ENCODE data around the gene ST6GALNAC1.
A peak's percentile ranks its signal among the peaks of the same experiment; 100 is the strongest.
"Not testable (repeated sequence)": the region's sequence is repeated elsewhere in the genome, so short reads cannot be mapped to it uniquely, and the experiment has no call there.

ST6GALNAC1 gene

GRCh38 chr17:76611080-76611749, 32.3 kb downstream of the ST6GALNAC1 start:
- peak; percentile 60 for DNase-seq

GRCh38 chr17:76606685-76607084, 36.9 kb downstream of the ST6GALNAC1 start:
- not testable (repeated sequence) for DNase-seq

- DNase-seq = no peak
Measured at GRCh38 chr17:76601065-76601464, 42.5 kb downstream of the ST6GALNAC1 start.

GRCh38 chr17:76599694-76600460, 43.7 kb downstream of the ST6GALNAC1 start:
- no peak for DNase-seq

GRCh38 chr17:76598004-76598439, 45.5 kb downstream of the ST6GALNAC1 start:
- no peak for DNase-seq

- no peak for DNase-seq
Measured at GRCh38 chr17:76597156-76598003, 46.2 kb downstream of the ST6GALNAC1 start.

GRCh38 chr17:76594690-76595089, 48.9 kb downstream of the ST6GALNAC1 start:
- no peak for DNase-seq

GRCh38 chr17:76593959-76594358, 49.6 kb downstream of the ST6GALNAC1 start:
- no peak for DNase-seq

- peak; percentile 19 for DNase-seq
Measured at GRCh38 chr17:76593384-76593826, 50.2 kb downstream of the ST6GALNAC1 start.

GRCh38 chr17:76588182-76588581, 55.4 kb downstream of the ST6GALNAC1 start:
- no peak for DNase-seq

- peak; percentile 48 for DNase-seq
Measured at GRCh38 chr17:76586741-76587487, 56.6 kb downstream of the ST6GALNAC1 start.

- peak; percentile 56 for DNase-seq
Measured at GRCh38 chr17:76585649-76586593, 57.6 kb downstream of the ST6GALNAC1 start, which contains the start of gene ST6GALNAC2. Gene ST6GALNAC2 (minus strand): TSS chr17:76585860. CDS start chr17:76585808, 52 bp downstream.

- DNase-seq = peak; percentile 54
Measured at GRCh38 chr17:76585033-76585648, 58.4 kb downstream of the ST6GALNAC1 start.

GRCh38 chr17:76584427-76585032, 59.0 kb downstream of the ST6GALNAC1 start:
- peak; percentile 54 for DNase-seq

GRCh38 chr17:76582660-76583059, 60.9 kb downstream of the ST6GALNAC1 start:
- no peak for DNase-seq

- DNase-seq = no peak
Measured at GRCh38 chr17:76581515-76581914, 62.0 kb downstream of the ST6GALNAC1 start.

GRCh38 chr17:76579281-76579680, 64.3 kb downstream of the ST6GALNAC1 start:
- no peak for DNase-seq

GRCh38 chr17:76578376-76578775, 65.2 kb downstream of the ST6GALNAC1 start:
- DNase-seq = no peak

GRCh38 chr17:76577876-76578275, 65.7 kb downstream of the ST6GALNAC1 start:
- DNase-seq = peak; percentile 93

- DNase-seq = no peak
Measured at GRCh38 chr17:76576189-76576588, 67.4 kb downstream of the ST6GALNAC1 start.
